ENCODE results near the gene ZNF823.
"Not testable (repeated sequence)": the region's sequence is repeated elsewhere in the genome, so short reads cannot be mapped to it uniquely, and the experiment has no call there.

ZNF823 gene

GRCh38 chr19:11680689-11681302 is 58.0 kb downstream of the ZNF823 start:
- DNase-seq (ENCODE audit: low read depth in 2 of 2), result no peak

GRCh38 chr19:11678504-11678903 is 60.2 kb downstream of the ZNF823 start:
- DNase-seq (ENCODE audit: low read depth in 2 of 2), result no peak

DNA sequence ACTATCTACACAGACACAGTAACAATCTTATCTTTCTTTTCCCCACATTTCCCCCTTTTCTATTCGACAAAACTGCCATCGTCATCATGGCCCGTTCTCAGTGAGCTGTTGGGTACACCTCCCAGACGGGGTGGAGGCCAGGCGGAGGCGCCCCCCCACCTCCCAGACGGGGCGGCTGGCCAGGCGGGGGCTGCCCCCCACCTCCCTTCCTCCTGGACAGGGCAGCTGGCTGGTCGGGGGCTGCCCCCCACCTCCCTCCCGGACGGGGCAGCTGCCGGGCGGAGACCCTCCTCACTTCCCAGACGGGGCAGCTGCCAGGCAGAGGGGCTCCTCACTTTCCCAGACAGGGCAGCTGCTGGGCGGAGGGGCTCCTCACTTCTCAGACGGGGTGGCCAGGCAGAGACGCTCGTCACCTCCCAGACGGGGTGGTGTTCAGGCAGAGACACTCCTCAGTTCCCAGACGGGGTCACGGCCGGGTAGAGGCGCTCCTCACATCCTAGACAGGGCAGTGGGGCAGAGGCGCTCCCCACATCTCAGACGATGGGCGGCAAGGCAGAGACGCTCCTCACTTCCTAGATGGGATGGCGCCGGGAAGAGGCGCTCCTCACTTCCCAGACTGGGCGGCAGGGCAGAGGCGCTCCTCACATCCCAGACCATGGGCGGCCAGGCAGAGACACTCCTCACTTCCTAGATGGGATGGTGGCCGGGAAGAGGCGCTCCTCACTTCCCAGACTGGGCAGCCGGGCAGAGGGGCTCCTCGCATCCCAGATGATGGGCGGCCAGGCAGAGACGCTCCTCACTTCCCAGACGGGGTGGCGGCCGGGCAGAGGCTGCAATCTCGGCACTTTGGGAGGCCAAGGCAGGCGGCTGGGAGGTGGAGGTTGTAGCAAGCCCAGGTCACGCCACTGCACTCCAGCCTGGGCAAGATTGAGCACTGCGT is 61.8 kb downstream of the ZNF823 start:
- not testable (repeated sequence) for DNase-seq (ENCODE audit: low read depth in 2 of 2)

- no peak for DNase-seq (ENCODE audit: low read depth in 2 of 2)
These were observed 63.2 kb downstream of the ZNF823 start for GRCh38 chr19:11675569-11675968.

GRCh38 chr19:11674067-11674492 is 64.7 kb downstream of the ZNF823 start:
- no peak for DNase-seq (ENCODE audit: low read depth in 2 of 2)

DNA sequence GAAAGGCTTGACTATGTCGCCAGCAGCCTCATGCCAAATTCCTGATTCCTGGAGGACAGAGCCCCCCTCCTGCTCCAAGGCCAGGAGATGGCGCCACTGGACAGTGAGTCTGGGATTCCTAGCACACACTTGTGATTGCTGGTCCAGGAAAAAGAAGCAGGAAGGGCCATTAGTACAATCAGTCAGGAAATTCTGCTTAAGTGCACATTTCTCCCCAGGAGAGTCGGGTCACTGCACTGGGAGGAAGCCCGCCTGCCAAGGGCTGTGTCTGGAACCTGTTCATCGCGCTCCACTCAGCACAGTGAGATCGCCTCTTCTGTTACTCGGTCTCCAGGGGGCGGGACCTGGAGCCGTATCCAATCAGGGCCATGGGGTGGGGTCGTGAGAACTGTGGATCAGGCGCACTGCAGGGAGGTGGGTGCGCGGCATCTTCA is 65.1 kb downstream of the ZNF823 start:
- no peak for DNase-seq (ENCODE audit: low read depth in 2 of 2)
